Tibial nerve (tissue), 4 donors: ENCODE data around the gene NECTIN1. TPM values are rescaled to one million over a fixed set of nuclear protein-coding genes. Genes with fewer than 3 reads are reported as not detected.
A peak's percentile ranks its signal among the peaks of the same experiment; 100 is the strongest.

Experiments used
- DNase-seq, 2 donors: peaks; one replicate each; pipeline ENCODE4 v3.0.0-alpha.2; 2019; ENCODE audit warnings: low spot score in 2 of 2
- H3K27ac ChIP-seq, 4 donors: fragments of 200-600 bp; sonication (generic) in 3 of 4; one replicate each; pipeline ENCODE4 v1.5.1; 2017 to 2019; ENCODE audit warnings: mild to moderate bottlenecking in 1 of 4
- H3K27me3 ChIP-seq, 2 donors: fragments of 200-600 bp; sonication (generic) in 1 of 2; one replicate each; pipeline versions ENCODE4 v1.5.1 to v1.6.0; 2017 to 2019
- H3K36me3 ChIP-seq, 3 donors: fragments of 200-600 bp; sonication (generic); one replicate each; pipeline ENCODE4 v1.5.1; 2018 to 2019
- H3K4me1 ChIP-seq, 4 donors: fragments of 200-600 bp; sonication (generic) in 3 of 4; one replicate each; pipeline ENCODE4 v1.5.1; 2017 to 2019
- H3K4me3 ChIP-seq, 4 donors: fragments of 200-600 bp; sonication (generic) in 3 of 4; one replicate each; pipeline ENCODE4 v1.5.1; 2017 to 2019; ENCODE audit warnings: mild to moderate bottlenecking in 1 of 4, moderate library complexity in 1 of 4
- H3K9me3 ChIP-seq, 4 donors: fragments of 200-600 bp; sonication (generic) in 3 of 4; one replicate each; pipeline ENCODE4 v1.5.1; 2017 to 2019
- EP300 ChIP-seq, 2 donors: sonication (generic); formaldehyde crosslinking; IDR thresholded peaks; one replicate each; pipeline ENCODE4 v1.6.1; 2017; ENCODE audit warnings: antibody characterized with exemption in 2 of 2, mild to moderate bottlenecking in 1 of 2
- POLR2A ChIP-seq, 2 donors: fragments of 450-650 bp; IDR thresholded peaks; one replicate each; pipeline ENCODE4 v1.6.1; 2017; ENCODE audit warnings: antibody characterized with exemption in 2 of 2, mild to moderate bottlenecking in 2 of 2, moderate library complexity in 2 of 2
- WGBS, 2 donors: methylation state at CpG; one replicate each; pipeline ENCODE4 v1.1.5; 2018; 5-methylcytosine and 5-hydroxymethylcytosine counted together
- total RNA-seq, 4 donors: library from RNA; depleted of rRNA; stranded (reverse); fragments of >200 nt; gene quantifications; one replicate each; pipeline ENCODE4 v1.1.0, GENCODE V29; 2016
- TF ChIP-seq, protein P1 (sequence below), 5 experiments: fragments of 200-600 bp in 3 of 5; fragments of 450-650 bp in 2 of 5; sonication (generic) in 3 of 5; IDR thresholded peaks; one replicate each; pipeline ENCODE4 v1.5.1; 2016 to 2019; ENCODE audit warnings: antibody characterized with exemption in 5 of 5, mild to moderate bottlenecking in 3 of 5, moderate library complexity in 2 of 5

The NECTIN1 gene
- total RNA-seq, 4 donors from 2014 or later: 6.0 to 29.1 (median 14.0) TPM

DNA sequence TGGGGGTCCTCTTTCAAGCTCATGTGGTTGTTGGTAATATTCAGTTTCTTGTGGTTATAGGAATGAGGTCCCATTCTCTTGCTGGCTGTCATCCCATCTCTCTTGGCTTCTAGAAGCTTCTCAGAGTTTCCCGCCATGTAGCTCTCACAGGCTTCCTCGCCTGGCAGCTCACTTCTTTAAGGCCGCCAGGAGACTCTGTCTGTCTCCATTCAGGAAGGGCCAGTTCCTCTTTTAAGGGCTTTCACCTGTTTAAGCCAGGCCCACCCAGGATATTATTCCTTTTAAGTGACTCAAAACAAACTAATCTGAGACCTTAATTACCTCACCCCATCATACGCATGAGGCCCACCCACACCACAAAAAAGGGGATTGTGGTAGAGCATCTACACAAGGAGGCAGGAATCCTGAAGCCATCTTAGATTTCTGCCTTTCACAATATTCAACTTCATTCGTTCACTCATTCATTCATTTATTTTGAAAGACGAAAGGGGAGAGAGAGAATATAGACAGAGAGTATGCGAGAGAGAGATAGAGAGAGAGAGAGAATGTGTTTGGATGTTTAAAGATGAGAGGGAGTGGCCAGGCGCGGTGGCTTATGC, 42.3 kb upstream of the NECTIN1 start:
- TF ChIP-seq POLR2A (IDR thresholded peaks at IDR 0.05): no peak
- Histone ChIP-seq H3K36me3 (no peaks in the 10 kb centered on the region), H3K9me3 (peaks cover 0 to 7% (median 3%) of the 10 kb centered on the region in 4 donors), H3K27me3 (no peaks in the 10 kb centered on the region), H3K4me3 (no peak overlapping the region), H3K4me1 (no peaks in the 10 kb centered on the region), H3K27ac (no peak overlapping the region)
- no peak for DNase-seq
- 86 to 90% methylated on average over 9 of the region's 9 CpGs for WGBS, 2 donors

DNA sequence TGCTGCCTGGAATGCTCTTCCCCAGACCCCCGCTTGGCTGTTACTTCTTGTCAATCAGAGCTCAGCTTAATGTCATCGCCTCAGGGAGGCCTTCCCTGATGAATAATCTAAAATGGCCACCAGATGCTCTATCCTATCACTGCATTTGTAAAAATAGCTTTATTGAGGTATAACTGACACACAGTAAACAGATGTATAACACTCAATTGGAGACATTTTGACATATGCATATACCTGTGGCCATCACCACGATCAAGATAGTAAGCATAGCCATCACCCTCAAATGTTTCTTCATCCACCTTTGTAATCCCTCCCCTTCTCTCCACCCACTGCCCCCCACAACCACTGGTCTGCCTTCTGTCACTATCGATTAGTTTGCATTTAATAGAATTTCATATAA, 36.6 kb upstream of the NECTIN1 start:
- Histone ChIP-seq H3K9me3 (peaks cover 0 to 7% (median 3%) of the 10 kb centered on the region in 4 donors), H3K4me1 (peaks cover 0 to 12% (median 0%) of the 10 kb centered on the region in 4 donors), H3K27me3 (no peaks in the 10 kb centered on the region), H3K27ac (no peak overlapping the region), H3K4me3 (no peak overlapping the region), H3K36me3 (no peaks in the 10 kb centered on the region)
- TF ChIP-seq EP300 (IDR thresholded peaks at IDR 0.05) (no peak), POLR2A (IDR thresholded peaks at IDR 0.05) (no peak)
- TF ChIP-seq, protein P1, sequence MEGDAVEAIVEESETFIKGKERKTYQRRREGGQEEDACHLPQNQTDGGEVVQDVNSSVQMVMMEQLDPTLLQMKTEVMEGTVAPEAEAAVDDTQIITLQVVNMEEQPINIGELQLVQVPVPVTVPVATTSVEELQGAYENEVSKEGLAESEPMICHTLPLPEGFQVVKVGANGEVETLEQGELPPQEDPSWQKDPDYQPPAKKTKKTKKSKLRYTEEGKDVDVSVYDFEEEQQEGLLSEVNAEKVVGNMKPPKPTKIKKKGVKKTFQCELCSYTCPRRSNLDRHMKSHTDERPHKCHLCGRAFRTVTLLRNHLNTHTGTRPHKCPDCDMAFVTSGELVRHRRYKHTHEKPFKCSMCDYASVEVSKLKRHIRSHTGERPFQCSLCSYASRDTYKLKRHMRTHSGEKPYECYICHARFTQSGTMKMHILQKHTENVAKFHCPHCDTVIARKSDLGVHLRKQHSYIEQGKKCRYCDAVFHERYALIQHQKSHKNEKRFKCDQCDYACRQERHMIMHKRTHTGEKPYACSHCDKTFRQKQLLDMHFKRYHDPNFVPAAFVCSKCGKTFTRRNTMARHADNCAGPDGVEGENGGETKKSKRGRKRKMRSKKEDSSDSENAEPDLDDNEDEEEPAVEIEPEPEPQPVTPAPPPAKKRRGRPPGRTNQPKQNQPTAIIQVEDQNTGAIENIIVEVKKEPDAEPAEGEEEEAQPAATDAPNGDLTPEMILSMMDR (IDR thresholded peaks at IDR 0.05): no peak
- DNase-seq: no peak
- WGBS, 2 donors: 72 to 86% methylated on average over 4 of the region's 4 CpGs

DNA sequence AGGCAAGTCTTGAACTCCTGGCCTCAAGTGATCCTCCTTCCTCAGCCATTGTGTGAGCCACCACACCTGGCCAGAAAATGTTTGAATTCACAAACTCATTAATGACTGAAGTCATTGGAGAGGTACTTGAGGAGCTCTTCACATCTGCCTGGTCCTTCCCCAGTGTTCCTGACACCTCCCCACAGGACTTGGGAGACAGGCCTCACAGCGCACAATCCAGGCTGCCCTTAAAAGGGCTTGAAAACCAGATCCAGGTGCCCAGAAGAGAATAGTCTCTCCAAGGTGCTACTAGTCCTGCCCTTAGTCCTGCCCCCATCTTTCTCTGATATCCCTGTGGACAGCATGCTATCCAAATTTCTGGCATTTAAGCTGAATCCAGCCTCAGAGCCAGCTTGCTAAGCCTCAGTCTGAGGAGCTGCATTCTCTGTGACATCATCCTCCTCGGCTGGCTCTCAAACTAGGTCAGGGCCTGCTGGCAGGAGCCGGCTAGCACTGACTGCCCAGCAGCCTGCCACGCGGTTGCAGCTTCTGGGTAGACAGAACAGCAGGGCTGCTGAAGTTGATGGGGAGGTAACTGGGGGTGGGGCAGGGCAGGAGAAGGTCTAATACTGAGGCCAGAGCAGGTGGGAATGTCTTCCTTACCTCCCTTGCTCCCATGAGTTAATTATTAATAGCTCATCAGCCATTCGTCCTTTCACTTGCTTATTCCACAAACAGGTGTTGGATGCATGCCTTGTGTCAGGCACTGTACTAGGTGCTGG, 35.3 kb upstream of the NECTIN1 start:
- no peaks in the 10 kb centered on the region for H3K27me3 ChIP-seq
- peaks cover 0 to 12% (median 0%) of the 10 kb centered on the region in 4 donors for H3K4me1 ChIP-seq
- H3K9me3 ChIP-seq: peaks cover 0 to 7% (median 3%) of the 10 kb centered on the region in 4 donors
- no peaks in the 10 kb centered on the region for H3K36me3 ChIP-seq
- peak in 1 of 2 donors; percentile 29 for TF ChIP-seq EP300 (IDR thresholded peaks at IDR 0.05)
- no peak for TF ChIP-seq POLR2A (IDR thresholded peaks at IDR 0.05)
- TF ChIP-seq, protein P1 (IDR thresholded peaks at IDR 0.05): no peak
- H3K27ac ChIP-seq: peak overlapping the region in 2 of 4 donors; percentile 48 to 74
- no peak overlapping the region for H3K4me3 ChIP-seq
- DNase-seq: no peak
- 31 to 33% methylated on average over 6 of the region's 6 CpGs for WGBS, 2 donors

DNA sequence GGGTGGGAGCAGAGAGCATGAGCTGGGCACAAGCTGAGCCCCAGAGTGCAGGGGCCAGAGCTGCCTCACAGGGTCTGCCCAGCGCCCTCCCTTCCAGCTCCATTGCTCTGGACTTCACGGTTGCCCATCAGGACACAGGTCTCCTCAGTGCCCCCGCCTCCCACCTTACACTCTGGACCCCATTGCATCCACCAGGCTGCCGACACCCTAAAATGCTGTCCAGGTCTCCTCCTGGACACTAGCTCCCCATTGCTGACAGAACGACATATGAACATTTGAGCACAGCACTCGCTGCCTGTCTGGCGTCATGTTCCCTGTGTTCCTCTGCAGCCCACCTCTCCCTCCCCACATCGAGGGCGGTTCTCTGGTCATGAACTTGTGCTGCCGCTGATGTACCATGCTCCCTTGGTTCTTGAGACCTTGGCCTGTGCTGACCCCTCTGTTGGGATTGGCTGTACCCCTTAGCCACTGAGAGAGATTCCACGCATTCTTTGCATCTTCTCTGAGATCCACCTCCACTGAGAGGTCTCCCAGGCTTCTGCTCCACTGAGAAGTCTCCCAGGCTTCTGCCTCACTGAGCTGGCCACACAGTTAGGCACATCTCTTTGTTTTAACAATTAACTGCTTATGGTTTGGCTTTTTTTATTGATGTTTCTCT, 34.2 kb upstream of the NECTIN1 start:
- 51 to 80% methylated on average over 11 of the region's 11 CpGs for WGBS, 2 donors
- H3K27ac ChIP-seq: peak overlapping the region in 2 of 4 donors; percentile 16 to 74
- peak; percentile 29 to 39 for DNase-seq
- no peak overlapping the region for H3K4me3 ChIP-seq
- peaks cover 0 to 12% (median 0%) of the 10 kb centered on the region in 4 donors for H3K4me1 ChIP-seq
- H3K36me3 ChIP-seq: no peaks in the 10 kb centered on the region
- peaks cover 0 to 7% (median 3%) of the 10 kb centered on the region in 4 donors for H3K9me3 ChIP-seq
- TF ChIP-seq, protein P1 (IDR thresholded peaks at IDR 0.05): no peak
- TF ChIP-seq POLR2A (IDR thresholded peaks at IDR 0.05): peak in 1 of 2 donors; percentile 23
- peak in 1 of 2 donors; percentile 72 for TF ChIP-seq EP300 (IDR thresholded peaks at IDR 0.05)
- H3K27me3 ChIP-seq: no peaks in the 10 kb centered on the region

DNA sequence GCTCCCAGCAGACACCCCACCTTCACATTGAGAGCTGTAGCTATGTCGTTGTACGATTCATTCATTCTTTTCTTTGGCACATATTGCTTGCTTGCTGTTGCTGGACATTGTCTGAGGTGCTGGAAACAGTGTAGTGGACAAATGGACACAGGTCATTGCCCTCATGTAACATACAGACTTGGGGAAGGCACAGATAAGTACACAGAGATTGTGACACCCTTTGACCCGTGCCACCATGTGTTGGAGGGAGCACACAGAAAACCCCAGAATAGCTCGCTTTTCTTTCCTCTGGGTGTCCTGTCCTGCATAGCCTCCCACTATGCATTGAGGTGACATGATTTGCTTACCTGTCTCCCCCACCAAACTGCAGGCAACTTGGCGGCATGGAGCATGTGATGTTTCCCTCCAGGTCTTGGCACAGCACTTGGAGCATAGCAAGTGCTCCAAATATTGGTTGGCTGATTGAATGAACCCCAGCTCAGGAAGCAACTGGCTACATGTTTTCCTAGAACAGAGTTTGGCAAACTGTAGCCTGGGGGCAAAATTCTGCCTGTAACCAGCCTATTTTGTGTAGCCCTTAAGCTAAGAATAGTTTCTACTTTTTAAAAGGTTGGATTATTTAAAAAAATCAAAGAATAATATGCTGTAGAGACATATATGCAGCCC, 30.9 kb upstream of the NECTIN1 start:
- TF ChIP-seq POLR2A (IDR thresholded peaks at IDR 0.05) (no peak), EP300 (IDR thresholded peaks at IDR 0.05) (no peak)
- TF ChIP-seq, protein P1 (IDR thresholded peaks at IDR 0.05): no peak
- Histone ChIP-seq H3K4me1 (peaks cover 0 to 19% (median 0%) of the 10 kb centered on the region in 4 donors), H3K9me3 (no peaks in the 10 kb centered on the region), H3K36me3 (no peaks in the 10 kb centered on the region), H3K27me3 (no peaks in the 10 kb centered on the region), H3K27ac (peak overlapping the region in 1 of 4 donors; percentile 16), H3K4me3 (no peak overlapping the region)
- 71 to 83% methylated on average over 5 of the region's 5 CpGs for WGBS, 2 donors
- no peak for DNase-seq
